Amniotic epithelial cell (primary cell): Measurements from ENCODE around the gene SPDYE5.
A peak's percentile ranks its signal among the peaks of the same experiment; 100 is the strongest.
"Not testable (repeated sequence)": the region's sequence is repeated elsewhere in the genome, so short reads cannot be mapped to it uniquely, and the experiment has no call there.

Experiments
- DNase-seq: peaks from one replicate; pipeline ENCODE4 v3.0.0-alpha.2; 2010; ENCODE audit warnings: low read depth

The SPDYE5 gene, protein sequence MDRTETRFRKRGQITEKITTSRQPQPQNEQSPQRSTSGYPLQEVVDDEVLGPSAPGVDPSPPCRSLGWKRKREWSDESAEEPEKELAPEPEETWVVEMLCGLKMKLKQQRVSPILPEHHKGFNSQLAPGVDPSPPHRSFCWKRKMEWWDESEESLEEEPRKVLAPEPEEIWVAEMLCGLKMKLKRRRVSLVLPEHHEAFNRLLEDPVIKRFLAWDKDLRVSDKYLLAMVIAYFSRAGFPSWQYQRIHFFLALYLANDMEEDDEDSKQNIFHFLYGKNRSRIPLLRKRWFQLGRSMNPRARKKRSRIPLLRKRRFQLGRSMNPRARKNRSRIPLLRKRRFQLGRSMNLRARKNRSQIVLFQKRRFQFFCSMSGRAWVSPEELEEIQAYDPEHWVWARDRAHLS

DNA sequence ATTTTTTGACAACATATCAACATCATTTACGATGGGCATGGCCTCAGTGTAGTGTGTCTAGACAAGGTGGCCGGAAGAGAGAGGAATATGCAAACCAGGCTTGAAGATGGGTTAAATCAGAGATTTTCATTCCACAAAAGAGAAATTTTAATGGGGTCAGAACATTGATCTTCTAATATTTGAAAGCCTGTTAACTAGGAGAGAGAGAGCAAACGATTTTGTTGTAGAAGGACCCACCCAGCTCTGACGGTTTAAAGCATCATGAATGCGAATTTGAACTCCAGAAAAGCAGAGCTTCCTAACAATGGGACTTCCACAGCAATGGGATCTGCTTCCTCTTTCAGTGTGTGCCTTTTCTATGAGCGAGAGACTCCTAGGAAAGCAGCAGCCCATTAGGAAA is at the start of gene SPDYE5:
SPDYE5 (plus strand) TSS at position 301 of the 400 bp plus-strand sequence. CDS start 1,728 bp downstream, outside the sequence.
- DNase-seq: not testable (repeated sequence)

DNA sequence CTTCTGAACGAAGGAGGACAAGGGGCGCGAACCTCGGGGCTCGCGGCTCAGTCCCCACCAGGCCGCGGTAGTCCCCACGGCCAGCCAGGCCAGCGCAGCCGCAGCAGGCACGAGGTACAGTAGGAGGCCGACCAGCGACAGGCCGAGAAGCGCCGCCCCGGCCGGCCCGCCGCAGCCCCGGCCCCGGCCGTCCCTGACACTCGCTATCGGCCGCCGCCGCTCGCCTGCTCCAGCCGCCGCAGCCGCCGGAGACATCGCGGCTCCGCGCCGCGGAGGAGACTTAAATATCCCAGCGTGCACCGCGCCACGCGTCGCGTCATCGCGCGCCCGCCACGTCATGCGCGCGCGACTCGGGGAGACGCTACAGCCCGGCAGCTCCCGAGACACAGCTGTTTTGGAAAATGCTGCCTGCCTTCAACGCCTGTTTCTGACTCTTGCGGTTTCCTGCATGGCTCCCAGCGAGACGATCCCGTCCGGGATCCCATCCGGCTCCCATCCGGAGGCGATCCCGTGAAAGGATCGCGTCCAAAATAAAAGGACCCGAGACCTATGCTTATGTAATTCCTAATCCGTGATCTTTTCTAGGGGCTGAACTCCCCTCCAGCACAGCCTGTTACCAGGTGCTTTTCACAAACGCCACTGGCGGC is 49.5 kb upstream of the SPDYE5 start:
- peak; percentile 8 for DNase-seq

DNA sequence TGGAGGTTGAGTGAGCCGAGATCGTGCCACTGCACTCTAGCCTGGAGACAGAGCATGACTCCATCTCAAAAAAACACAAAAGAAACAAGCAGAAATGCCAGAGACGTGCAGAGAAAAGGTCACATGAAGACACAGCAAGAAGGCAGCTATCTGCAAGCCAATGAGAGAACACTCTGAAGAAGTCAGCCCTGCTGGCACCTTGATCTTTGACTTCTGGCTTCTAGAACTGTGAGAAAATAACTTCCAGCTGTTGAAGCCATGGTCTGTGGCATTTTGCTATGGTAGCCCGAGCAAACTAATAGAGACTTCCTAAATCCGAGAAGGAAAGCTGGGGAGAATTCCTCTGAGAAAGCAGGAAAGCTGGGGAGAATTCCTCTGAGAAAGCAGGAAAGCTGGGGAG is 42.2 kb upstream of the SPDYE5 start:
- DNase-seq: not testable (repeated sequence)

DNA sequence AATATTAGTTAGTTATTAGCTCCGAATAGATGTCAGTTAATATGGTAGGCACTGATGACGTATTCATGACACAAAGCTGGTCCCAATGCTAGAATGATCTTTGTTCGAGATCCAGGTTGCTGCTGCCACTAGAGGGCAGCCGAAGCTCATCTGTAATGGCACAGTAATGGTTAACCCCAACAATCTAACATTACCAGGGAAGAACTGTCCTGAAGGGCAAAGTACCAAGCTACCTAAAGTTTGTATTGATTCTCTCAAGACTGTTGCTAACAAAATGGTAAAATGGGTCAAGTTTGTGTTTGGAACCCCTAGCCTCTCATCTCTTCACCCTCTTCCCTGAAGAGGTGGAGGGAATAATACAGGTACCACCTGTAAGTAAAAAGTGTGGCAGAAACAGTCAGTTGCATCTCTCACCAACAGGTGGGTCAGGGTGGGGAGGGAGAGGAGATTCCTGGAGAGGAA is 39.6 kb upstream of the SPDYE5 start:
- not testable (repeated sequence) for DNase-seq

DNA sequence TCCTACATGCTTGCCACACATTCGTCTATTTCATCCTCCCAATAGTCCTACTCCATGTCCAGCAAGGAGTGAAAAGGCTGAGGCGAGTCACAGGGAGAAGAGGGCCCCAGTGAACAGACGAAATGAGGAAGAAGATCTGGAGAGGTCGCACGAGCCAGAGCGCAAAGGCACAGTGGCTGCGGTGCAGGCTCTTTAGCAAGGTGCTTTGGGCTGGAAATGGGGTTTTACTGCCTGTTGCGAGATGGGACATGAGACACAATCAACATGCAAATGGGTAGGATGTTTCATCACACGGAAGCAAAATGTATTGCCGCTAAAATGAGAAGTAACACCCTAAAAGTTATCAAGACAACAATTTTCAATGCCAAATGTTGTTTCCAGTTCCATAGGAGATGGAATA is 35.7 kb upstream of the SPDYE5 start:
- not testable (repeated sequence) for DNase-seq

DNA sequence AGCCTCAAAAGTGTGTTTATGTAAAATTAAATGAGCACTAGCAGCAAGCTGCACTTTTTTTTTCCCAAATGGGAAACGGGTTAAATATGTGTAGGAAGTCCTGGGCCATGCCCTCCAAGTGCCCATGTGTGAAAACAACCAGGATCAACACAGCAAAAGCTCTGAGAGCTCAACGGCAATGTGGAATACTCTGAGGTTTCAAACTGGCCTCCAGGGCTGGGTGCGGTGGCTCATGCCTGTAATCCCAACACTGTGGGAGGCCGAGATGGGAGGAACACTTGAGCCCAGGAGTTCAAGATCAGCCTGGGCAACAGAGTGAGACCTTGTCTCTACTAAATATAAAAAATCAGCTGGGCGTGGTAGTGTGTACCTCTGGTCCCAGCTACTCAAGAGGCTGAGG is 34.1 kb upstream of the SPDYE5 start:
- DNase-seq: not testable (repeated sequence)

DNA sequence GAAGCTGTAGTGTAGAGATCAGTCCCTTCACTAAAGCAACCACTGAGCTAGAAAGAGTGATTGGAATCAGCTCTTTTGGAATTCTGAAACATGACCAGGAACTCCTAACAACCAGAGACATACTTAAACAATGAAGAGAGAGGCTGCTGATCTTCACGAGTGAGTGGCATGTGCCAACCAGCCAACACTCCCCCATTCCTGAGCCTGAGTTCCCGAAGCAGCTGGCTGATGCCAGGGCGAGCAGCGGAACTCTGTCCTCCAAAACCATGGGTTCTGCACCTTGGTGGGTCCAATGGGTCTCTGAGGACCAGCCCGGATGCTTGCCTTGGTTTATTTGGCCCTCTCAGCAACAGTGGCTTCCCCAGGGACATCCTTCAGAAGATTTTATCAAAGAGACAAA is 31.6 kb upstream of the SPDYE5 start:
- DNase-seq: not testable (repeated sequence)

DNA sequence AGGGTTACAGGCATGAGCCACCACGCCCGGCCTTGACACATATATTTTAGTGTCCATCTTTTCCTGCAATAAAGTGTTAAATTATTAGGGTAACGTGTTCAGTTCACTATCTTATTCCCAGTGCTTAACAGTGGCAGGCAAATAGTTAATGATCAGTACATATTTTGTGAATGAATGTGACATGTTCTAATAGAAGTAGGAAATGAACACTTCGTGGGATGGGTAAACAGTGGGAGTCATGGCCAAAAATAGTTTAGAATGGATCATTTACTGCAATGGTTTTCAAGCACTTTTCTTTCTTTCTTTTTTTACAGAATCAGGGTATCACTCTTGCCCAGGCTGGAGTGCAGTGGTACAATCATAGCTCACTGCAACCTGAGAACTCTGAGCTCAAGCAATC is 22.0 kb upstream of the SPDYE5 start:
- not testable (repeated sequence) for DNase-seq

DNA sequence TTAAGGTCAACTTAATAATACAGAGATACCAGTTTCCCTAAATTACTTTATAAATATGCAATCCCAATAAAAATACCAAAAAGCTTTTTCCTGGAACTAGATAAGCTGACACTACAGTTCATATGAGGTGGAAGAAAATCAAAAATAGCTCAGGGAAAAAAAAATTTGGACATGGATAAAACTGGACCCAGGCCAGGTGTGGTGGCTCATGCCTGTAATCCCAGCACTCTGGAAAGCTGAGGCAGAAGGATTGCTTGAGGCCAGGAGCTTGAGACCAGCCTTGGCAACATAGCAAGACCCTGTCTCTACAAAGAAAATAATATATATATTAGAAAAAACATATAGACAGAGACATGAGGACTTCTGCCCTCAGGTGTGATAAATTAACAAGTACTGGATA is 14.7 kb upstream of the SPDYE5 start:
- not testable (repeated sequence) for DNase-seq

DNA sequence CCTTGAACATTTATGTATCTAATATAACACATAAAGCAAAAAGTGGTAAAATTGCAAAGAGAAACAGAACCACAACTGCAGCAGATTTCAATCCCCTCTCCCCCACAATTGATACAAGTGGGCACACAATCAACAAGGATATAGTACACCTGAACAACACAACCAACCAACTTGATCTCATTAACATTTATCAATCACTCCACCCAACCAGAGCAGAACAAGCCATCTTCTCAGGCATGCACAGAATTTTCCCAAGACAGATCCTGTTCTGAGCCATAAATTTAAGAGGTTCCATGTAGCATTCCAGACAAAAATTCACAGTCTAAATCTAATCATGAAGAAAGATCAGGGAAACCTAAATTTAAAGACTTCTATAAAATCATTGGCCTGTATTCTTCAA is 11.8 kb upstream of the SPDYE5 start:
- DNase-seq: not testable (repeated sequence)

DNA sequence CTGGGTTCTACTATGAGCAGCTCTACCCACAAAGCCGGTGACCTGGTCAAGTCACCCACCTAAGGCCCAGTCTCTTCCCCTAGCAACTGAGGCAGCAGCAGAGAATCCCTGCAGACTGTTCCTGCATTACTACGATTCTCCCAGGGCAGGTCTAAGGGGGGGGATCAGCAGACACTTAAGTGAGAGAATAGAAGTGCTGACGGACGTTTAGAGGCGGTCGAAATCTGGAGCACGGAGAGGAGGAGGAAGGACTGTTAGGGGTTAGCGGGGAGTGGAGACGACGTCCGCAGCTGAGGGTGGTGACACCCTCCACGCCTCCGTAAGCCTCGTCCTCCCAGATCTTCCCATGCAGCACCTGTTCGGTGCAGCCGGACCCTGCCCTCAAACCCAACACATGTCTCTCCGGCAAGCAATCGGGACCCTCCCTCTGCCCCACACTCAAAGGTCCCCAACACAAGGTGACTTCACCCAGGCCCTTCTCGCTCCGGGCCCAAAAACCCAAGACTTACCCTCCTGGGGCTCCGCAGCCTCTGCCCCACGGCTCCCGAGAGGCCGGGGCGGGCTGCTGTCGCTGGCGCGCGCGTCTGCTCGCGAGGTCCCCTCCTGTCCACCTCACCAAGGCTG is 6.7 kb upstream of the SPDYE5 start:
- peak; percentile 7 for DNase-seq

DNA sequence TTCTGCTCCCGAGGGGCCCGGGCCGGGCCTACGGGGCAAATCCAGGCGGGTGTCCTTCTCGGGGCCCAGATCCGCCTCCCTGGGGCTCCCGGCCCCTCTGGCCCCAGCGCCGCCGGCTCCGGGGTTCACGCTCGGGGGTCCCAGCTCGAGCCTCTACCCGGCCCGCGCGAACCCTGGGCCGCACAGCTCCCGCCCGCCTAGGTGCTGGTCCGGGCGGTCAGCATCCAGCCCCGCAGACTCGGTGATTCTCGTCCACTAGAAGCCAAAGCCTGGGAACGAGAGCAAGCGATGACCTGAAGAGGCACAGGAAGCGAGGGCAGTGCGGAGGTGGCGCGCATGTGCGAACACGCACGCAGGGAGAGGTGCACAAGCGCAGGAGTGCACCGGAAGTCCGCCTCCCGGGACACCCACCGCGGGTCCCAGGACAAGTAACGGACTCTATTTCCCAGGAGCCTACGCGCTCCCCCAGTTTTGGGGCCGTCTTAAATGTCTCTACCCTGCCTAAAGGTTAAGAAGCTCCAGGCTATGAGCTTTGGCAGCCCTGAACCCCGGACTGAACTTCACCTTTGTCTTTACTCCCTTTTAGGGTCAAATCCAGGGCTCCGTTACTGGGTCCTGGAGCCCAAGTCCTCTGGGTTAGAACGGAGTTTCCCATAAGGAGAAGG is 6.0 kb upstream of the SPDYE5 start, which contains the start of gene POM121C:
POM121C (minus strand) TSS at position 321 of the 665 bp plus-strand sequence. CDS start 44,803 bp downstream, outside the sequence.
- peak; percentile 91 for DNase-seq

DNA sequence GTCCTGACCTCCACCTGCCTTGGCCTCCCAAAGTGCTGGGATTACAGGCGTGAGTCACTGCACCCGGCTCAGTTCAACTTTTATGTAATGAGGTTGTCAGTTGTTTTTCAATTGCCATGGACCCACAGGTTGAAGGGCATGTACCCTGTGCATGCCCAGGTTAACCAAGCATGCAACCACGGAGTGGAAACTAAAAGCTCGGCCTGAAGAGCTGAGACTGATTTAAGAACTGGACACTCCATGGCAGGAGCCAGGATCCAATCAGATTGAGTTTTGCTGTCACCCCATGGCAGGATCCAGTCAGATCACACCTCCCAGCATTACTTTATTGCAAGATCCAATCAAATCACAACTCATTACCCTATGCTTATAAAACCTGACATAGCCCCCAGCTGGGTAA is 16.9 kb downstream of the SPDYE5 start:
- not testable (repeated sequence) for DNase-seq

DNA sequence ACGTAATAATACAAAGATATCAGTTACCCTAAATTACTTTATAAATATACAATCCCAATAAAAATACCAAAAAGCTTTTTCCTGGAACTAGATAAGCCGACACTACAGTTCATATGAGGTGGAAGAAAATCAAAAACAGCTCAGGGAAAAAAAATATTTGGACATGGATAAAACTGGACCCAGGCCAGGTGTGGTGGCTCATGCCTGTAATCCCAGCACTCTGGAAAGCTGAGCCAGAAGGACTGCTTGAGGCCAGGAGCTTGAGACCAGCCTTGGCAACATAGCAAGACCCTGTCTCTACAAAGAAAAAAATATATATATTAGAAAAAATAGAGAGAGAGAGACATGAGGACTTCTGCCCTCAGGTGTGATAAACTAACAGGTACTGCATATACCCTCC is 26.7 kb downstream of the SPDYE5 start:
- DNase-seq: not testable (repeated sequence)

DNA sequence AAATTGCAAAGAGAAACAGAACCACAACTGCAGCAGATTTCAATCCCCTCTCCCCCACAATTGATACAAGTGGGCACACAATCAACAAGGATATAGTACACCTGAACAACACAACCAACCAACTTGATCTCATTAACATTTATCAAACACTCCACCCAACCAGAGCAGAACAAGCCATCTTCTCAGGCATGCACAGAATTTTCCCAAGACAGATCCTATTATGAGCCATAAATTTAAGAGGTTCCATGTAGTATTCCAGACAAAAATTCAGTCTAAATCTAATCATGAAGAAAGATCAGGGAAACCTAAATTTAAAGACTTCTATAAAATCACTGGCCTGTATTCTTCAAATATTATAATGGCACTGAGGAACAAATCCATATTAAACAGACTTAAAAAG is 29.6 kb downstream of the SPDYE5 start:
- DNase-seq: not testable (repeated sequence)

DNA sequence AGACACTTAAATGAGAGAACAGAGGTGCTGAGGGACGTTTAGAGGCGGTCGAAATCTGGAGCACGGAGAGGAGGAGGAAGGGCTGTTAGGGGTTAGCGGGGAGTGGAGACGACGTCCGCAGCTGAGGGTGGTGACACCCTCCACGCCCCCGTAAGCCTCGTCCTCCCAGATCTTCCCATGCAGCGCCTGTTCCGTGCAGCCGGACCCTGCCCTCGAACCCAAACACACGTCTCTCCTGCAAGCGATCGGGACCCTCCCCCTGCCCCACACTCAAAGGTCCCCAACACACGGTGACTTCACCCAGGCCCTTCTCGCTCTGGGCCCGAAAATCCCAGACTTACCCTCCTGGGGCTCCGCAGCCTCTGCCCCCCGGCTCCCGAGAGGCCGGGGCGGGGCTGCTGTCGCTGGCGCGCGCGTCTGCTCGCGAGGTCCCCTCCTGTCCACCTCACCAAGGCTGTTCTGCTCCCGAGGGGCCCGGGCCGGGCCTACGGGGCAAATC is 35.2 kb downstream of the SPDYE5 start:
- DNase-seq: not testable (repeated sequence)

DNA sequence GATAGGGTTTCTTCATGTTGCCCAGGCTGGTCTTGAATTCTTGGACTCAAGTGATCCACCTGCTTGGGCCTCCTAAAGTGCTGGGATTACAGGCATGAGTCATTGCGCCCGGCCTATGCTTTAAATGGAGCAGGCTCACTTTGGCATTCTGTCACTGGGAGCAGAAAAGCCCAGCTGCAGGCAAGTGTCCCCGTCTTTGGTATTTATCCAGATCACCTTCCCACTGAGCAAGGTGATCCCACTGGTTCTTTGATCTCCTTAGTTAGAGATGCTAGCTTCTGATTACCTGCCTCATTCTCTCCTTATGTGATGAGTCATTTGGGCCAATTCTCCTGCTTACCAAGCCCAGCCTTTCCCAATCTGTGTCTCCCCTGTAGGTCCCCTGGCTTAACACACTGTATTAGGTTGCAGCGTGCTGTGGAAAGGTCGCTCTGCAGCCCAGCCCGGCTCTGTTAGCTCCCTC is 39.3 kb downstream of the SPDYE5 start:
- DNase-seq: peak; percentile 22

DNA sequence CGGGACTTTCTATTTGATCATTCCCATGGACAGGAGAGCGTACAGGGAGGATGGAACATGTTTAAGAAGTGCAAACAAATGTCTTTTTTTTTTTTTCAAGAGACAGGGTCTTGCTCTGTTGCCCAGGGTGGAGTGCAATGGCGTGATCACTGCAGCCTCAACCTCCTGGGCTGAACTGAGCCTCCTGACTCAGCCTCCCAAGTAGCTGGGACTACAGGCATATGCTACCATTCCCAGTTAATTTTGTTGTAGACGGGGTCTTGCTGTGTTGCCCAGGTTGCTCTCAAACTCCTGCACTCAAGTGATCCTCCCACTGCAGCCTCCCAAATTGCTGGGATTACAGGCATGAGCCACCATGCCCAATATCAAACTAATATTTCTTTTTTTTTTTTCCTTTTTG is 40.5 kb downstream of the SPDYE5 start:
- no peak for DNase-seq

DNA sequence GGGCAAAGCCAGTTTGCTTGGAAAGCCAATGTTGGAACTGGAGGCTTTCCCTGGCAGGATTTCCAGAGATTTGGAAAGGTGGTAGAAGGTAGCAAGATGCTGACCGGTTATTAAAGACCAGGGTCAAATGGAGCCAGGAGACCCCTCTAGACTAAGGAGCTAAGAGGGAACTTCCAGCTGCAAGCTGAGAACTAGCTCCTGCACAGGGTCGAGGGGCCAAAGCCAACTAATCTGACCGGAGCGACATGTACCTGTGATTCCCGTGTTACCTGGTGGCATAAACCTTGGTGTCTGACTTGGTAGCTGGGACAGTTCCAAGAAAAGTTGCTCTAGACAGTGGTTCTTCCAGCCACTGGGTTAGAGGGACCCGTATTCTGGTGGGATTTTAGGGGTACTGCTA is 41.8 kb downstream of the SPDYE5 start:
- no peak for DNase-seq

DNA sequence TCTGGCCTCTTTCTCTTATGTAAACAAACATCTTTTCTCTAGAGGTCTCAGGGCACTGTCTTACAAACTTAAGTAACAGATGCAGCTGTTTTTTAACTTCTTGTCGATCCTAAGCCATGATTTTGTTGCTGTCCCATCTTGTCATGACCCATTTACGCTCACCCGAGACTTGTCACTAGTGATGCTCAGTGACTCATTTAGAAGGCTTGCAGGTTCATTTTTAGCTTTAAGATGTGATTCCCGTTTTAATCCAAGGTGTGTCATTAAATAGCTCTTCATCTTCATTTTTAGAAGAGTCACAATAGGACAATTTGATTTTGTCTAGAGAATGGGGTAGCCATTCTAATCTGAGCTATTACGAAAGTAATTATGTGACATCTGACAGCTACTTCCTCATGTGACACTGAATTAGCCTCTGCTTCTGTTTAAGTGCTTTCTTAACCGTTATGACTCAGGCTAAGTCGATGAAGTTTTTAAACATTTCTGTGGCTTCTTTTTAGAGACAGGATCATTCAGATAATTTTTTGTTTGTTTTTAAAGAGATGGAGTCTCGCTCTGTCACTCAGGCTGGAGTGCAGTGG is 42.7 kb downstream of the SPDYE5 start:
- peak; percentile 70 for DNase-seq

DNA sequence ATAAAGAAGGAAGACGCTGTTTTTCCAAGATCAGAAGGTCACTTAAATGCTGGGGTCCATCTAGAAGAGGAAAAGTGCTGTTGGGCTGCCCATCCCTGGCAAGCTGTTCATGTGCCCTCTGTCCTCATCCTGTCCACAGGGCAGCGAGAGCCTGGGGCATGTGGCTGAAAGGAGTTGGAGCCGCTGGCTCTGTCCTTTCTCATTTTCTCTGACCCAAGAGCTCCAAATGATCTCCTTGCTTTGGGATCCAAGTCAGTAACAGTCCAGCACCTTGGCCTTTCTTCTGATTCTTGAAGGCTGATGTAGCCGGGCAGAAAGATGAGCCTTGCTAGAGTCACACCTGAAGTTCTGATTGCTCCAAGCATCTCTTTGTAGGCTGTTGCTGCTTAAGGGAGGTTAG is 44.4 kb downstream of the SPDYE5 start:
- DNase-seq: no peak
